Prostate gland (tissue), 2 donors: ENCODE measurements around the gene CTSA. TPM values are rescaled to one million over a fixed set of nuclear protein-coding genes. Genes with fewer than 3 reads are reported as not detected.
A peak's percentile ranks its signal among the peaks of the same experiment; 100 is the strongest.
"Not testable (repeated sequence)": the region's sequence is repeated elsewhere in the genome, so short reads cannot be mapped to it uniquely, and the experiment has no call there.

Source experiments
- DNase-seq: peaks from one replicate; pipeline ENCODE4 v3.0.0-alpha.2; 2019; ENCODE audit warnings: low spot score
- H3K27ac ChIP-seq, 2 donors: fragments of 200-600 bp; sonication (generic); 2 replicates each; pipeline ENCODE4 v1.5.1; 2017 to 2019
- H3K27me3 ChIP-seq: fragments of 200-600 bp; sonication (generic); replicated peaks from 2 replicates; pipeline ENCODE4 v1.5.1; 2019; ENCODE audit not compliant: insufficient read depth
- H3K36me3 ChIP-seq, 2 donors: fragments of 200-600 bp; sonication (generic); 1 replicate in 1 of 2; 2 replicates in 1 of 2; pipeline versions ENCODE4 v1.5.1 to v1.8.1; 2017 to 2019
- H3K4me1 ChIP-seq: fragments of 200-600 bp; sonication (generic); replicated peaks from 2 replicates; pipeline ENCODE4 v1.5.1; 2019
- H3K4me3 ChIP-seq, 2 donors: fragments of 200-600 bp; sonication (generic); 2 replicates each; pipeline ENCODE4 v1.5.1; 2017 to 2019
- H3K9me3 ChIP-seq: fragments of 200-600 bp; sonication (generic); 2 replicates; pipeline ENCODE4 v1.5.1; 2017
- POLR2A ChIP-seq: fragments of 450-650 bp; IDR thresholded peaks from one replicate; pipeline ENCODE4 v1.6.1; 2016; ENCODE audit warnings: antibody characterized with exemption, mild to moderate bottlenecking
- POLR2AphosphoS5 ChIP-seq: sonication (generic); formaldehyde crosslinking; IDR thresholded peaks from one replicate; pipeline ENCODE4 v1.6.1; 2017; ENCODE audit warnings: antibody characterized with exemption
- WGBS: methylation state at CpG from one replicate; pipeline ENCODE4 v1.1.5; 2018; 5-methylcytosine and 5-hydroxymethylcytosine counted together
- intact Hi-C: fragments of 100-400 bp; cut with DNase I; formaldehyde crosslinking; loops from one replicate; pipeline ENCODE4 v1.14.2; 2022
- total RNA-seq, 2 donors: library from RNA; depleted of rRNA; stranded (reverse); fragments of >200 nt; gene quantifications; one replicate each; pipeline ENCODE4 v1.1.0, GENCODE V29; 2016
- TF ChIP-seq, protein P1 (sequence below), 4 experiments: fragments of 200-600 bp in 2 of 4; fragments of 450-650 bp in 2 of 4; sonication (generic) in 2 of 4; IDR thresholded peaks; 1 replicate in 3 of 4; 2 replicates in 1 of 4; pipeline ENCODE4 v1.5.1; 2016 to 2019; ENCODE audit warnings: antibody characterized with exemption in 4 of 4, mild to moderate bottlenecking in 2 of 4, moderate library complexity in 2 of 4

The CTSA gene
- total RNA-seq, 2 donors from 2014 or later: 37.9 to 215 TPM

DNA sequence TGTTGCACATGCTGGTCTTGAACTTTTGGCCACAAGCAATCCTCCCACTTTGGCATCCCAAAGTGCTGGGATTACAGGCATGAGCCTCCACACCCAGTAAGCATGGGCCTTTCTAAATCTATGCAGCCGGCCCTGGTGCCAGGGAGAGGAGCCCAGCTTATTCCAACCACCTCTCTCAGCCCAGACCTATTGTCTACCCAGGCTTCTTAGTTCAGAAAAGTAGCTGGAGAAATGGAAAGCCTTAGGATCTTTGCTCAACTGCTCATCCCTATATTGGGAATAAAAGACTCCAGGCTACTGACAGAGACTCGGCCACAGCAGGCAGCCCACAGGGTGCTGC lies 35.6 kb downstream of the CTSA start:
- Histone ChIP-seq H3K9me3 (no peaks in the 10 kb centered on the region), H3K27me3 (no peaks in the 10 kb centered on the region), H3K4me1 (no peaks in the 10 kb centered on the region), H3K36me3 (no peaks in the 10 kb centered on the region), H3K4me3 (no peak overlapping the region), H3K27ac (no peak overlapping the region)
- no peak for DNase-seq
- intact Hi-C loops: no loop called here
- 77% methylated on average over 2 of the region's 2 CpGs for WGBS
- no peak for TF ChIP-seq POLR2A
- TF ChIP-seq POLR2AphosphoS5: no peak
- TF ChIP-seq, protein P1, sequence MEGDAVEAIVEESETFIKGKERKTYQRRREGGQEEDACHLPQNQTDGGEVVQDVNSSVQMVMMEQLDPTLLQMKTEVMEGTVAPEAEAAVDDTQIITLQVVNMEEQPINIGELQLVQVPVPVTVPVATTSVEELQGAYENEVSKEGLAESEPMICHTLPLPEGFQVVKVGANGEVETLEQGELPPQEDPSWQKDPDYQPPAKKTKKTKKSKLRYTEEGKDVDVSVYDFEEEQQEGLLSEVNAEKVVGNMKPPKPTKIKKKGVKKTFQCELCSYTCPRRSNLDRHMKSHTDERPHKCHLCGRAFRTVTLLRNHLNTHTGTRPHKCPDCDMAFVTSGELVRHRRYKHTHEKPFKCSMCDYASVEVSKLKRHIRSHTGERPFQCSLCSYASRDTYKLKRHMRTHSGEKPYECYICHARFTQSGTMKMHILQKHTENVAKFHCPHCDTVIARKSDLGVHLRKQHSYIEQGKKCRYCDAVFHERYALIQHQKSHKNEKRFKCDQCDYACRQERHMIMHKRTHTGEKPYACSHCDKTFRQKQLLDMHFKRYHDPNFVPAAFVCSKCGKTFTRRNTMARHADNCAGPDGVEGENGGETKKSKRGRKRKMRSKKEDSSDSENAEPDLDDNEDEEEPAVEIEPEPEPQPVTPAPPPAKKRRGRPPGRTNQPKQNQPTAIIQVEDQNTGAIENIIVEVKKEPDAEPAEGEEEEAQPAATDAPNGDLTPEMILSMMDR (IDR thresholded peaks at IDR 0.05): no peak

DNA sequence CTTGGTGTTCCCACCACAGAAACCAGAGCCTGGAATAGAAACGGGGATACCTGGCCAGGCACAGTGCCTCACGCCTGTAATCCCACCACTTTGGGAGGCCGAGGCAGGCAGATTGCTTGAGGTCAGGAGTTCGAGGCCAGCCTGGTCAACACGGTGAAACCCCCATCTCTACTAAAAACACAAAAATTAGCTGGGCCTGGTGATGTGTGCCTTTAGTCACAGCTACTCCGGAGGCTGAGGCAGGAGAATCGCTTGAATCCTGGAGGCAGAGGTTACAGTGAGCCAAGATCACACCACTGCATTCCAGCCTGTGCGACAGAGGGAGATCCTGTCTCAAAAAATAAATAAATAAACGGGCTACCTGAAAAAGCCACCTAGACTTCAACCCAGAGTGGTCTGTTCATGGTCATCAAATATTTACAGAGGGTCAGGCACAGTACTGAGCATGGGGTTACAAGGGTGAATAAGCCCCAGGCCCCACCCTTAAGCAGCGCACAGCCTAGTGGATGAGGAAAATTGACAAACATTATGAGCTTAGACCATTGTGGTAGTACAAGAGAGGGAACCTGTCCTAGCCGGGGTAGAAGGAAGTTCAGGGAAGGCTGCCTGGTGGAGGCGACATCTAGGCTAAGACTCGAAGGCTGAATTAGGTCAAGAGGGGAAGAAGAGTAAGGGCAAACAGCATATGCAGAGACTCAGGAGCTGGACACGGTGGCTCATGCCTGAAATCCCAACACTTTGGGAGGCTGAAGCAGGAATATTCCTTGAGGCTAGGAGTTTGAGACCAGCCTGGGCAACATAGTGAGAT lies 36.1 kb downstream of the CTSA start:
- H3K36me3 ChIP-seq: no peaks in the 10 kb centered on the region
- WGBS: 72% methylated on average over 14 of the region's 14 CpGs
- intact Hi-C loops: no loop called here
- H3K4me1 ChIP-seq: no peaks in the 10 kb centered on the region
- H3K4me3 ChIP-seq: no peak overlapping the region
- no peak for TF ChIP-seq POLR2AphosphoS5
- TF ChIP-seq, protein P1 (IDR thresholded peaks at IDR 0.05): no peak
- no peak for TF ChIP-seq POLR2A
- no peaks in the 10 kb centered on the region for H3K9me3 ChIP-seq
- H3K27ac ChIP-seq: no peak overlapping the region
- DNase-seq: no peak
- H3K27me3 ChIP-seq: no peaks in the 10 kb centered on the region

DNA sequence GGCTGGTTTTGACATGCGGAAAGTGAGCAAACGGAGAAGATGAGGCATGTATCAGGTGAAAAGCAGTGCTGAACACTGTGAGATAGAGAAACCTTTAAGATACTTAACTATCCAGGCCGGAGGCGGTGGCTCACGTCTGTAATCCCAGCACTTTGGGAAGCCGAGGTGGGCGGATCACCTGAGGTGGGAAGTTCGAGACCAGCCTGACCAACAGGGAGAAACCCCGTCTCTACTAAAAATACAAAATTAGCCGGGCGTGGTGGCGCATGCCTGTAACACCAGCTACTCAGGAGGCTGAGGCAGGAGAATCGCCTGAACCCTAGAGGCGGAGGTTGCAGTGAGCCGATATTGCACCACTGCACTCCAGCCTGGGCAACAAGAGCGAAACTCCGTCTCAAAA lies 40.5 kb downstream of the CTSA start:
- DNase-seq, intact Hi-C loops, H3K4me3 ChIP-seq, H3K36me3 ChIP-seq, H3K27me3 ChIP-seq, H3K9me3 ChIP-seq, H3K27ac ChIP-seq, H3K4me1 ChIP-seq: not testable (repeated sequence)
- 94% methylated on average over 17 of the region's 17 CpGs for WGBS

DNA sequence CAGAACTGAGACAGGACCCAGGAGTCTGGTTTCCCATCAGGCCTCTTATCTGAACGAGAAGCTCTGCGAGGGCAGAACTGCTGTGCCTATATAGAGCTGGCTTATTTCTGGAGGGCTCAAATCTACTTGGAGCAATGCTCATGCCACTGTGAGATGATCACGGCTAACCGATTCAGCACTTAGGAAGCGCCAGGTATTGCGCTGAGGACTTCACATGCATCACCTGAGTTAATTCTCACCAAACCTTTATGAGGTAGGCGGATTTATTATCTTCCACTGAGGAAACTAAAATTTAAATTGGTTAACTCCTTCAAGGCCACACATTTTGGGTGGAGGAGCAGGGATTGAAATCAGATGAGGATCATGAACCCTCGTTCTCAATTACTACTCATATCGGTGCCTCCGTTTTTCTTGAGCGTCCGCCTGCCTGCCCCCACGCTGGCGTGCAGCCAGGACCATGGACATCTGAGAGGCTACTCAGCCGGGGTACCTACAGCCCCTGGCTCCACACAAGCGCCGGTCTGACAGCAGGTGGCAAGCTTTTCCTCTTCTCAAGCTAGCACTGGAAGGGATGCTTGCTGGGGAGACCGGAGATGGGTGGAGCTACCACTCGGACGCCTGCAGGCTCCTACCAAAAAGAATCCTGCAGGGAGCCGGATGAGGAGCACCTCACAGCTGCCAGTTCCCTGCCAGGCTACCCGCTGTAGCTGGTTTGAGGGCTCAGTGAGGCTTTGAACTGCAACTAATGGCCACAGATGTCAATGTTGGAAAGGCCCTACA lies 42.3 kb downstream of the CTSA start:
- DNase-seq: peak; percentile 67
- Histone ChIP-seq H3K4me1 (no peaks in the 10 kb centered on the region), H3K27me3 (no peaks in the 10 kb centered on the region), H3K4me3 (peak overlapping the region; percentile 90 to 100), H3K36me3 (peaks cover 0 to 7% of the 10 kb centered on the region in 2 donors), H3K9me3 (no peaks in the 10 kb centered on the region), H3K27ac (peak overlapping the region; percentile 99 to 100)
- intact Hi-C loops: loop anchor here (2.0 kb wide), 1 partner anchor 43 kb away; the partner anchor contains the start of genes CTSA and NEURL2
- WGBS: 14% methylated on average over 22 of the region's 22 CpGs
- no peak for TF ChIP-seq POLR2A
- TF ChIP-seq POLR2AphosphoS5: peak; percentile 18
- TF ChIP-seq, protein P1 (IDR thresholded peaks at IDR 0.05): peak in 2 of 4 experiments; percentile 46 to 51

DNA sequence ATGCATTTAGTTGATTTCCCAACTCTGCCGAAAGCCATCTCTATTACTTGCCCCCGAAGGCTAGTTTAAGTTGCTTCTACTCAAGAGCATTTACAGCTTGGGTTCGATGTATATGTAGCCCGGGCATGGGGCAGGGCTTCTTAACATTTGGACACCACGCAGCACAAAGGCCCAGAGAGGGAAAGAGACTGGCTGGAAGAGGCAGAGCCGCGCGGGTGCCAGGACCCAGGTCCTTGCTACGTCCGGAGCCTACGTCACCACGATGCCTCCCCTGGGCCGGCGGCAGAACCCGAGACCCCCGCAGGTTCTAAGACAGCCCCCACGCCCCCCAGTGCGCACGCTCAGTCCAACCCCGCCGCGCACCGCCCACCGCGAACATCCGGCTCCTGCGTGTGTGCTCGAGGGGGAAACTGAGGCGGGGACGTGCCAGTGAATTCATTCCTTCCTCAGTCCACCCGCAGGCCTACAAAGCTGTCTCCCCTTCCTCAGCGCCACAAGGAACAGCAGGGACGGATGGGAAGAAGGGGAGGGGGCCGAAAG lies 43.0 kb downstream of the CTSA start:
- WGBS: 0% methylated on average over 34 of the region's 34 CpGs
- Histone ChIP-seq H3K27me3 (no peaks in the 10 kb centered on the region), H3K4me1 (no peaks in the 10 kb centered on the region), H3K27ac (peak overlapping the region; percentile 99 to 100), H3K36me3 (peaks cover 2 to 10% of the 10 kb centered on the region in 2 donors), H3K4me3 (peak overlapping the region; percentile 90 to 100), H3K9me3 (no peaks in the 10 kb centered on the region)
- TF ChIP-seq, protein P1 (IDR thresholded peaks at IDR 0.05): no peak
- no peak for TF ChIP-seq POLR2A
- TF ChIP-seq POLR2AphosphoS5: no peak
- peak; percentile 53 for DNase-seq
- intact Hi-C loops: loop anchor here (2.0 kb wide), 1 partner anchor 43 kb away; the partner anchor contains the start of genes CTSA and NEURL2
